GM19452 (cell line): ENCODE data around the gene KHSRP.
"Not testable (repeated sequence)": the region's sequence is repeated elsewhere in the genome, so short reads cannot be mapped to it uniquely, and the experiment has no call there.

Experiments
- ATAC-seq: cut with Tn5 transposase; IDR thresholded peaks from one replicate; pipeline ENCODE4 v1.9.1; 2021; ENCODE audit not compliant: unreplicated experiment

KHSRP gene

DNA sequence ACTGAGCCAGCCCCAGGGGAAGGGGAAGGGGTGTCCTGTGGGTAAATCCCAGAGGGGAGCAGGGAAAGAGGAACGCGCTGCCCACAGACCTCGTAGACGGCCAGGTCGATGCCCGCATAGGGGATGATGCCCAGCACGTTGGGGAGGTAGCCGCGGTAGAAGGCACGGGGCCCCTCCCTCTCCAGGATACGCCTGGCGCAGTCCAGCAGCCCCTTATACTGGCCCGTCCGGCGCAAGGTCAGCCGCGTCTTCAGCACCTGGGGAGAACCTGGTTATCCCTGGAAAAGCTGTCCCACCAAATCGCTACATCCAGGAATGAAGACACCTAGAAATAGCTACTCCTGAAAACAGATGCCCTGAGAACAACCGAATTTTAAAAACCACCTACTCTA is 27.6 kb upstream of the KHSRP start:
- no peak for ATAC-seq

DNA sequence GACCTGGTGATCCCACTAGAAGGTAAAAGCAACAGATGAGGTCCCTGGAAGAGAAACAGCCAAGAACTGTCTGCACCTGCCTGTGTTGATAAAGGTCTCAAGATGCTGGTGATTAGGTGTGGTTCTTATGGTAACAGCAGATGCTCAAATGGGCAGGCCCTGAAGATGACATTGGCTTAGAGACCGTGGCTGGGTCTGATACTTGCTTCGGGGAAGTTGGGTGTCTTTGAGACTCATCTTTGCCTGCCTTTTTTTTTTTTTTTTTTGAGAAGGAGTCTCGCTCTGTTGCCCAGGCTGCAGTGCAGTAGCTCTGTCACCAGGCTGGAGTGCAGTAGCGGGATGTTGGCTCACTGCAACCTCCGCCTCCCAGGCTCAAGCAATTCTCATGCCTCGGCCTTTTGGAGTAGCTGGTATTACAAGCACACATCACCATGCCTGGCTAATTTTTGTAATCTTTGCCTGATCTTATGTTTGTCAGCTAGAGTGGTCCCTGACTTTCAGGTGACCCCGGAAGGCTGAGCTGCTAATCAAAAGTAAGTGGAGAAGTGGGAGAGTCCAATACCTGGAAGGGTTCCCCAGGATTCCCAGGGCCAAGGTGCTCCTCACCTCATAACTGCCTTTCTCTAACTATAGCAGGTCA is 27.1 kb upstream of the KHSRP start:
- no peak for ATAC-seq

DNA sequence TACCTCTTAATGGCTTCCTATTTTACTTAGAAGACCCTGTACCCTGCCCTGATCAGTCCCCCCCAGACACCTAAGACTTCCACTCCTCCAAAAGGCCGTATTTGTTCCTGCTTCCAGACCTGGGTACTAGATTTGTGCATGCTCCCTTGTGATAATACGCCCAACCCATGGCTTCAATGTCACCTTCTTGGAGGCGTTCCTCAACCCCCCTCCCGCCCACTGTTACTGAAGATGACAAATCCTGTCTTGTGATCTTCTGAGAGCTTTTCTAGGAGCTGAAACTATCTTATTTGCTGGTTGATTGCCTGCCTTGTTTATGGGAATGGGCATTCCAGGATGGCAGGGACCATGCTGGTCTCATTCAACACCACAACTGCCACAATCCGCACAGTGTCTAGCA is 25.6 kb upstream of the KHSRP start:
- no peak for ATAC-seq

DNA sequence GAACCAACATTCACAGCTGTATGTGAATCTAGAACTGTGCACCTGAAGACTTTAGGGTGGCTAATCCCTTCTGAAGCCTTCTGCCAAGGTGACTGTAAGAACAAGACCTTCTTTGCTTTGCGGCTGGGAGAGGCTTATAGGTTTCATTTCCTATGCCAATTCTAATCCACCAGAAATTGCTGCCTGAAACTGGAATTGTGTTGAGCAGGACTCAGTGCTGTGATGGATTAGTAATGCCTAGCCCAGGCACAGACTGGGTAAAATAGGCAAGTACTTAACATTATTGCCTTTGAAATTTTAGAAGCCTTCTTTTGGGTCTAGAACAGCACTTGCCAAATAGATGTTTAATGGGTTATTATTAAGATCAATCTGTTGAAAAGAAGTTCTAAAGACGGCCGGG is 23.4 kb upstream of the KHSRP start:
- no peak for ATAC-seq

DNA sequence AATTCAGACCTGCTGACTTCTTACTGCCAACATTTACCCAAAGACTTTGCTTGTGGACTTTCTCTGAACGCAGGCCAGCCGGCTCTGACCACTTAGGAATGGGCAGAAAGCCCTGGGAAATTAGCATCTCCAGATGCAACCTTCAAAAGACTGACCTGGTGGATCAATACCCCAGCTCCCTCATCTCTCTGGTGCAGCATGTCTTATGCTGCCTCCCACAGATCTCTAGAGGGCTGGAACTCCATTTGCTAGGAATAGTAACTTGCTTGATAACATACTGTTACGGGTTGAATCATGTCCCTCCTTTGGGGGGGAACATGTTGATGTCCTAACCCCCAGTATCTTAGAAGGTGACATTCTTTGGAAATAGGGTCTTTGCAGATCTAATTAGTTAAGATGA is 21.8 kb upstream of the KHSRP start:
- ATAC-seq, result no peak

DNA sequence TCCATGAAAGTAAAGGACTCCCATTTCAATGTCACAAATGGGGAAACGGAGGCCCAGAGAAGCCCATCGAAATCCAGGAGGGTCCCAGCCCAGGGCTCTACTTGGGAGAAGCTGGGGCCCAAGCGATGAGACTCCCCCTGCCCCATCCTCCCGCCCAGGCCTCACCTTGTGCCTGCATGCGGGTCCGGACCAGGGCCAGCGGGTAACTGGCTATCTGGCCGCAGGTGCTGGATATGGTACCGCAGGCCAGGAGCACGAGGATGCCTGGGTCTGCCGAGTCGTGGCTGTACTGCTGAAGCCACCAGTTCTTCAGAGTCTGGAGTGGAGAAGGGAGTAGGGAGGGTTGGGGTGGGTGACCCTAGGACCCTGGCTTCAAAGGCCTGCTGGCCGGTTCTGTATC is 19.4 kb upstream of the KHSRP start:
- ATAC-seq, result no peak

DNA sequence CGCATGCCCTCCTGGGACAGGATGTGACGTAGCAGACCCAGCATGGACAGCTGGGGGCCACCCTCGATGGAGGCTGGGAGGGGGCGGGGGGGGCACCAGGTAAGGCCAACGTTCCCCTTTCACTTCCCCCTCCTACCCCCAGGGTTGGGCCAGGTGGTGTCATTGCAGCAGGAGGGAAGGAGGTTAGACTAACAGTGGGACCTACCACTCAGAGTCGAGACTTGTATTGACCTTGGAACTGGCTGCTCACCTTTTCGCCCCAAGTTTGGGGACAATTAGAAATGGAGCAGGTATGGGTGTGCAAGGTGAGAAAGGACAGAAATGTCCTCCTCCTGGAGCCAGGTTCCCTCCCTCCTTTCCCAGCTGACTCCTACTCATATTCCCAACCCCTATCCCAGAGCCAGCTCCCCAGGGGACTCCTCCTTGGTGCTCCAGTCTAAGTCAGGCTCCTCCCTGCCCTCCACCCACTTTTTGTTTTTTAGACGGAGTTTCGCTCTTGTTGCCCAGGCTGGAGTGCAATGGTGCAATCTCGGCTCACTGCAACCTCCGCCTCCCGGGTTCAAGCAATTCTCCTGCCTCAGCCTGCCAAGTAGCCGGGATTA is 17.6 kb upstream of the KHSRP start:
- ATAC-seq, result no peak

DNA sequence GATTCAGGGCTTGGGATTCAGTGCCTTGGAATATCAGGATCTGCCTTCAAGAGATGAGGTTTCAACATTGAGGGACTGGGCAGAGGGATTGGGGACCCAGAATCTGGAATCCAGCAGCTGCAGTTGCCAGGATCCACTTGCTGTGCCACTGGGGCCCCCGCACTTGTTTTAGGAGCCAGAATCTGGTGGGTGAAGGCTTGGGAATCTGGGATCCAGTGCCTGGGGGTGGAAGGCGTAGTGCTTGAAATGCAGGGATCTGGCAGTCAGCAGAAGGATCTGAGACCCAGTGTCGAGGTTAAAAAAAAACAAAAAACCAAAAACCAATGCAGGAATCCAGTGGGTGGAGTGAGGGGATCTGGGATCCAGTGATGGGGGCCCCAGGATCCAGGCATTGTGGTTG is 16.3 kb upstream of the KHSRP start:
- no peak for ATAC-seq

DNA sequence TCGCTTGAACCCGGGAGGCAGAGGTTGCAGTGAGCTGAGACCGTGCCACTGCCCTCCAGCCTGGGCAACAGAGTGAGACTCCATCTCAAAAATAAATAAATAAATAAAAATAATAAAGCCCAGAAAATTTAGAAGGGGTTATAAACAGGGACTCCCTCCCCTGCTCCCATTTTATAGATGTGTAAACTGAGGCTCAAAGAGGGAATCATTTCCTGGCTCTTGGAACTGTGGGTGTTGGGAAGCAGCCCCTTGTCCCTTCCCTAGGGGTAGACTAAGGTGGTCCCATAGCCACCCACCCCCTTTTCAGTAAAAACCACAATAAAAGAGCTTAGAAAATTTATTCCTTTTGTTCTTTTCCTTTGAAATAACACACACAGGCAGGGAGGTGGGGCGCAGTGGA is 15.1 kb upstream of the KHSRP start:
- ATAC-seq, result no peak

DNA sequence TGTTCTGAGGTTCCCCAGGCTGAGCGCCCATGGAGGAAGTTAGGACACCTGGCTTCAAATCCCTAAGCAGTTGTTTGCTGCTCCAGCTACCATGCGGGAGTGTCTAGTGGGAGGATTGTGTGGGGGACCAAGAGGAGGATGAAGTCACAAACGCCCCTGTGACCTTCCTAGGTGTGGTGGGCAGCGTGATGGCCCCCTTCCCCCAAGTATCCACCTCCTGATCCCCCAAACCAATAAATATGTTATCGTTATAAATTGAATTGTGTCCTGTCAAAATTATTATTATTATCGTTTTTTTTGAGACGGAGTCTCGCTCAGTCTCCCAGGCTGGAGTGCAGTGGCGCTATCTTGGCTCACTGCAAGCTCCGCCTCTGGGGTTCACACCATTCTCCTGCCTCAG is 9.1 kb upstream of the KHSRP start, which contains the start of gene SLC25A41:
SLC25A41 (minus strand) TSS at position 101 of the 400 bp plus-strand sequence; CDS start at position 31, 70 bp downstream.
- ATAC-seq, result no peak

DNA sequence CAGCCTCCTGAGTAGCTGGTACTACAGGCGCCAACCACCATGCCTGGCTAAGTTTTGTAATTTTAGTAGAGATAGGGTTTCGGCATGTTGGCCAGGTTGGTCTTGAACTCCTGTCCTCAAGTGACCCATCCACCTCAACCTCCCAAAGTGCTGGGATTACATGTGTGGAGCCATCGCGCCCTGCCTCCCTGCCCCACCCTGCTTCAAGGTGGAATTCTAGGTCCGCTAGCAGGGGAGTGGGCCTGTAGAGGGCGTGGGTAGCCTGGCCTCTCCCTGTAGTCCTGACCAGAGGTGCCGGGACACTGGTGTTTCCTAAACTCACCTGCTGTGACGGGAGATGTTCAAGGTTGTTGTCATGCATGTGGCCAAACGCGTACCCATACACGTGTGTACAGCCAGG is 8.6 kb upstream of the KHSRP start:
- ATAC-seq, result no peak

DNA sequence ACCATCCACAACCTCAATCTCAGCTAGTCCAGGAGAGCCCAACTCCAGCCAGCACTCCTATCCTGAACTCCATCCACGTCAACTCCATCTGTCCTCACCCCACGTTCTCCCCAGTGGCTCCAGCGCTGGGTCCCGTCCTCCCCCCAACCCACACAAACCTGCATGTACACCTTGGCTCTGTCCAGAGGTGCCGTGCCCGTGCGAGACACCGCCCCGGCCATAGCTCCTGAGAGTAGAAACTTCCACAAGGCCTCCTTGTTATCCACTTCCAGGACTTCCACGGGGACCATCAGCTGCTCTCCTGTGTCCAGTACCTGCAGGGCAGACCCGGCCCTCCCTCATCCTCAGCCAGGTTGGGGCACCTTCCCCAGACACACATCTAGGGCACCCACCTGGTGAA is 7.3 kb upstream of the KHSRP start:
- ATAC-seq, result no peak

DNA sequence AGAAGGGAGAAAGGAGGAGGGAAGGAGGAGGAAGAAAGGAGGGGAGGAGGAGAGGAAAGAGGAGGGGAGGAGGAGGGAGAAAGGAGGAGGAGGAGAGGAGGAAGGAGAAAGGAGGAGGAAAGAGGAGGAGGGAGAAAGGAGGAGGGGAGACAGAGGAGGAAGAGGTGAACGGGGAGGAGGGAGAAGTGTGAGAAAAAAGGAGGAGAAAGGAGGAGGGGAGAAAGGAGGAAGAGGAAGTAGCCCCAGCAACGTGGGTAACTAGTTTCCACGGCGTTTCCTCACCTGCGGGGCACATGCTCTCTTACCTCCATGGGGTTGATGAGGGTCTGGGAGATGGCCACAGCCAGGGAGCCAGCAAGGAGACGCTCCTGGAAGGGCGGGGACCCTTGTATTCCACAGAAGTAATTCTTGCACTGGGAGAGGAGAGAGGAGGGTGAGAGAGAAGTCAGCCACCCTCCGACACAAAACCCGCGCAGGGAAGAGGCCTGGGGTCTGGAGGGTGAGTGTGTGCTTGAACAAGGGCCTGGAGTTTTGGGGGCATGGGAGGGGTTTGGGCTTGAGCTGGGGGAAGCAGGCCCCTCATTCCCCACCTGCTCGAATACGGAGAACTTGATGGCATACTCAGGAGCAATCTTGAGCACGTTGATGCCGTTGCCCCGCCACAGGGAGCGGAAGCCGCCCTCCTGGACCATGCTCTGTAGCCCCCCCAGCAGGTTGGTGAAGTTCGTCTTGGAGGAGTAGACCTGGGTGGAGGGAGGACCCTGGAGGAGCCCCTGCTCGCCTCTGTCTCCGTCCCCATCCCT is 5.0 kb upstream of the KHSRP start:
- ATAC-seq, result no peak

DNA sequence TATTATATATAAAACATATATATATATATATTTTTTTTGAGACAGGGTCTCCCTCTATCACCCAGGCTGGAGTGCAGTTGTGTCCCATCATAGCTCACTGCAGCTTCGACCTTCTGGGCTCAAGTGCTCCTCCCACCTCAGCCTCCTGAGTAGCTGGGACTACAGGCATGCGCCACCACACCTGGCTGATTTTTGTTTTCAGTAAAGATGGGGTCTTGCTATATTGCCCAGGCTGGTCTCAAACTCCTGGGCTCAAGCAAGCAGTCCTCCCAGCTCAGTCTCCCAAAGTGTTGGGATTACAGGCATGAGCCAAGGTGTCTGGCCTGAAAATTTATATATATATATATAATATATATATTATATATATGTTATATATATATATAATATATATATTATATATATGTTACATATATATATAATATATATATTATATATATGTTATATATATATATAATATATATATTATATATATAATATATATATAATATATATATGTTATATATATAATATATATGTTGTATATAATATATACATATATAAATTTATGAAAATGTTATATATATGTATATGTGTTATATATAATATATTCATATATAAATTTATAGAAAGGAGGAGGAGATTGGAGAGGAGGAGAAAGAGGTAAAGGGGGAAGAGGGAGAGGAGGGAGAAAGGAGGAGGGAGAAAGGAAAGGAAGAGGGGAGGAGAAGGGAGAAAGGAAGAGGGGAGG is 4.2 kb upstream of the KHSRP start:
- ATAC-seq, result not testable (repeated sequence)

DNA sequence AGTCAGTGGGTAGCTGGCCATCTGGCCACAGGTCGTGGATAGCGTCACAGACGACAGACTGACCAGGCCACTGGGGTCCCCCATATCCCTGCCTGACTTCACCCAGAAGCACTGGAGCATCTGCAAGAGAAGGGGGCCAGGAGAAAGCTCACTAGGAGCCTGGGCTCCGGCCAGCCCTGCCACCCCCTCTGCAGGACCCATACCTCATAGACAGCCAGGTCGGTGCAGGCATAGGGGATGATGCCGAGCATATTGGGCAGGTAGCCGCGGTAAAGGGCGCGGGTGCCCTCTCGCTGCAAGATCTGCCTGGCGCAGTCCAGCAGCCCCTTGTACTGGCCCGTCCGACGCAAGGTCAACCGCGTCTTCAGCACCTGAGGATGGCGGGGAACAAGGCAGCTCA is 2.5 kb upstream of the KHSRP start:
- no peak for ATAC-seq

DNA sequence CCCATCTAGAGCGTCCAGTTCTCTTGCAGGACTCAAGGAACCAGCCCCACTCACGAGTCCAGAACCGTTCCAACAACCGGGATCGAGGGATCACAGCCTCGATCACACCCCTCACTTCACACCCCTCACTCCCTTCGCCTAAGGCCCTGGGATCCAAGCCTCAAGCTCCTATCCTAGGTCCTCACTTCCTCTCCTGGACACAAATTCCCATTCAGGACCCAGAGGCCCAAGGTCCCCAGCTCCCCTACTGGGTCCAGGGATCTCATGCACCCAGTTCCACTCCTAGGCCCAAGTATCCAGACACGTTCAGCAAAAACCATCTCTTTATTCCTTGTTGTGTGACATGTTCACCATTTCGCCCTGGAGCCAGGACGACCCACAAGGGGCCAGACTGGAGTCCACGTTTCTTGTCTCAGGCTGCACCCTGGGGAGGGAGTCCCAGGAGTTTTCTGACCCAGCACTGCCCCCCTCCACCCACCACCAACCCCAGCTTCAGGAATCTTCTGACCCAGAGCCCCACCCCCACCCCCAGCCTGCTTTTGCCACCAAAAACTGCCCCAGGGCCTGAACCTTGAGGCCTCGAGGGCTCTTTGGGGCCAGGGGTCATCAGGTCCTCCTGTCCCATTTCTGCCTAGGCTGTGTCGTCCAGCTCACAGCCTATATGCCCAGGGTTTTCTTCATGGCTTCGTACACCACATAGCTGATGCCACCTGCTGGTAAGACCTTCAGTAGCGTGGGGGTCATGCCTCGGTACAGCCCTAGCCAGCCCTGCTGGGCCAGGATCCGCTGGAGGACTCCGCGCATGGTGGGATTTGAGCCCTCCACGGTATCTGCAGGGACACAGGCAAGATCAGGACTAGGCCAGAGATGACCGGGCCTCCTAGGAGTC is 1.4 kb upstream of the KHSRP start:
- no peak for ATAC-seq

DNA sequence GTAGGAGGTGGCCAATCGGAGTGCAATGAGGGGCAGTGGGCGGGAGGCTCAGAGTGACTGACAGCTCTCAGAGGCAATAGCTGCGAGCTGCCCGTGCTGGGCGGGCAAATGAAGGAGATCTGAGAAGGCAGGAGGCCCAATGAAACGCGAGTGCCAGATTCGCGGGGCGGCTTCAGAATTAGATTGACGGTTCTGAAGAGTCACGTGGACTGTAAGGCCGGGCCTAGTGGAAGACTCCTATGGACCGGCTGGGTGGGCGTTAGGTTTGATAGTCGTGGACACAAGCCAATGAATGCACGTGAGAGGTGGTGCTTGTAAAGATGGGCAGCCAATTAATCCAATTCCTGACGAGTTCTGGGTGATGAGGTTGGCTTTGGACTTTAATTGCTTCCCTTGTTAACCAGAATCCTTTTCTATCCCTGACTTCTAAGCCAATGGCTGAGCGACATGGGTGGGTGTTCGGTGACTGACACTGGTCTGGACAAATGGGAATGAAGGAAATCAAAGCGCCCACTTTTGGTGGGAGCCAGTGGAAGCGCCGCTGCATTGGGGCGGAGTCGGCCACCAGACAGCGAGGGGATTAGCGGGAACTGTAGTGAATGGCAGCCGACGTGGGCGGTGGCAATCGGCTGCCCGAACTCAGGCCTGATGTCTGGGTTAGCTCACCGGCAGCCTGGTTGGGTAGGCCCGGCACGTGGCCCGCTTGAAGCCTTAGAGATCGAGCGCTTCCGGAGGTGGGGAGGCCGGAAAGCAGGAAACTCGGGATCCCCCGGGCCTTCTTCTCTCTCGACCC is 524 bp upstream of the KHSRP start:
- peak; percentile 86 for ATAC-seq

DNA sequence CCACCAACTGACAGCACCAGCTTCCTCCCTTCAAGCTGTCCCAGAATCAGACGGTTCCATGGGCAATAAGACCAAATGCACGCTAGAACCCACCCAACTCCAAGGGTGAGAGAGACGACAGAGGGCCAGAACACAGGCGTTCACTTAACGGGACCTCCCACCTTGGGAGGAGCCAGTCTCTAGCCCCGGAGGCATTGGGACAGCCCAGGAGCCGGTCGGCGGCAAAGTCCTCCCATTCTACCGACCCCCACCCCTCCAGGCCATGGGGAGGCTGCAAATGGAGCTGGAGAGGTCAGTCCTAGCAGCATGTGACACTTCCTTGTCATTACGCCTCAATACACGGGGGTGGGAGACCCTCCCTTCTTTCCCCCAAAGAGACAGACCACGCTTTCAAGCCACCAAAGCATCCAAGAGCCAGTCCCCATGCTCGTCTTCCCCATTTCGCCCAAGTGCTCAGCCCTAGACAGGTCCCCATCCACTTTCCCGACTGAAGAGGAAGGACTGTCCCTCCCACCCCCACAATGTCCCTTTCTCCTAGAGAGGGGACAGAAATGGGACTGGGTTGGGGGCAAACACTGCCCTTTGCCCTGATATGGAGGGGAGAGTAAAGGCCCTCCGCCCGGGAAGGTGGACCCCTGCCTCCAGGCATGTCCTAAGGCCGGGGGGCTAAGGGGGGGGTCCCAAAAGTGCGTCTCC is 964 bp downstream of the KHSRP start:
- ATAC-seq, result no peak
